B cell (primary cell): ENCODE data around the gene GRIK2. TPM values are rescaled to one million over a fixed set of nuclear protein-coding genes. Genes with fewer than 3 reads are reported as not detected.

Experiments used
- ATAC-seq: fragments of 200-7000 bp; cut with Tn5 transposase; one replicate; pipeline ENCODE4 v1.10.0; 2021; ENCODE audit warnings: low read depth, mild to moderate bottlenecking, moderate number of reproducible peaks, moderate library complexity
- CTCF ChIA-PET: fragments of 350-600 bp; sonication (Branson Sonifier 250); formaldehyde crosslinking; loops from one replicate; lab custom pipeline; 2021; ENCODE audit warnings: antibody characterized with exemption, inconsistent platforms; lab: Charles Lee
- POLR2A ChIA-PET: fragments of 350-600 bp; sonication (Branson Sonifier 250); formaldehyde crosslinking; loops from one replicate; lab custom pipeline; 2021; ENCODE audit warnings: antibody characterized with exemption; lab: Charles Lee
- DNase-seq: peaks from one replicate; pipeline ENCODE4 v3.0.0; 2013
- H2AFZ ChIP-seq: 2 replicates; pipeline ENCODE4 v1.6.1; 2012; ENCODE audit warnings: mild to moderate bottlenecking, low read depth, low read length; ENCODE audit not compliant: insufficient read depth, poor library complexity, severe bottlenecking
- H3K27ac ChIP-seq, 2 donors: 1 replicate in 1 of 2; 2 replicates in 1 of 2; pipeline ENCODE4 v1.5.1; 2012 to 2013; ENCODE audit warnings: low read length in 2 of 2, mild to moderate bottlenecking in 2 of 2, moderate library complexity in 1 of 2
- H3K27me3 ChIP-seq, 4 experiments: fragments of 200-600 bp in 1 of 4; sonication (generic) in 1 of 4; replicated peaks in 1 of 4; 1 replicate in 2 of 4; 2 replicates in 2 of 4; pipeline versions ENCODE4 v1.6.1 to v1.7.0; 2013 to 2016; ENCODE audit warnings: low read length in 3 of 4, mild to moderate bottlenecking in 2 of 4, mixed read lengths in 1 of 4, moderate library complexity in 1 of 4; ENCODE audit not compliant: insufficient read depth in 4 of 4, control insufficient read depth in 3 of 4; ENCODE audit errors: control extremely low read depth in 1 of 4
- H3K36me3 ChIP-seq, 2 experiments: replicated peaks in 1 of 2; 1 replicate in 1 of 2; 2 replicates in 1 of 2; pipeline versions ENCODE4 v1.6.1 to v1.7.1; 2013; ENCODE audit warnings: low read length in 1 of 2; ENCODE audit not compliant: insufficient read depth in 2 of 2, control insufficient read depth in 1 of 2; ENCODE audit errors: control extremely low read depth in 1 of 2, extremely low read depth in 1 of 2
- H3K4me1 ChIP-seq, 2 donors: fragments of 200-600 bp in 1 of 2; sonication (generic) in 1 of 2; 1 replicate in 1 of 2; 2 replicates in 1 of 2; pipeline versions ENCODE4 v1.5.1 to v1.6.1; 2013 to 2017; ENCODE audit warnings: low read length in 2 of 2; ENCODE audit not compliant: control insufficient read depth in 2 of 2, insufficient read depth in 2 of 2
- H3K4me2 ChIP-seq: replicated peaks from 2 replicates; pipeline ENCODE3; 2012; ENCODE audit warnings: mild to moderate bottlenecking, low read depth, low read length; ENCODE audit not compliant: poor library complexity, severe bottlenecking
- H3K4me3 ChIP-seq, 5 experiments: fragments of 200-600 bp in 1 of 5; sonication (generic) in 1 of 5; 1 replicate in 3 of 5; 2 replicates in 2 of 5; pipeline versions ENCODE4 v1.5.1 to v1.7.0; 2011 to 2016; ENCODE audit warnings: low read length in 4 of 5, mild to moderate bottlenecking in 4 of 5, low read depth in 2 of 5, control low read depth in 1 of 5, moderate library complexity in 1 of 5; ENCODE audit not compliant: insufficient read depth in 1 of 5; ENCODE audit errors: control extremely low read depth in 1 of 5, extremely low read depth in 1 of 5
- H3K79me2 ChIP-seq: fragments of 200-600 bp; sonication (generic); one replicate; pipeline ENCODE4 v1.6.0; 2016; ENCODE audit warnings: low read length; ENCODE audit not compliant: control insufficient read depth, insufficient read depth
- H3K9ac ChIP-seq: fragments of 200-600 bp; sonication (generic); 2 replicates; pipeline ENCODE4 v1.6.1; 2017; ENCODE audit warnings: mild to moderate bottlenecking, low read length, moderate library complexity
- H3K9me3 ChIP-seq, 3 donors: one replicate each; pipeline versions ENCODE4 v1.6.1 to v1.7.1; 2013; ENCODE audit warnings: low read length in 2 of 3; ENCODE audit not compliant: control insufficient read depth in 2 of 3, insufficient read depth in 1 of 3; ENCODE audit errors: control extremely low read depth in 1 of 3
- H4K20me1 ChIP-seq: 2 replicates; pipeline ENCODE4 v1.6.0; 2012; ENCODE audit warnings: mild to moderate bottlenecking, low read length; ENCODE audit not compliant: insufficient read depth, control insufficient read depth, poor library complexity, severe bottlenecking
- H3K27ac Mint-ChIP-seq: one replicate; pipeline ENCODE4 v1.8.0; 2021; ENCODE audit warnings: mixed read lengths
- H3K27me3 Mint-ChIP-seq: one replicate; pipeline ENCODE4 v1.8.0; 2021; ENCODE audit warnings: mixed read lengths
- H3K4me1 Mint-ChIP-seq: one replicate; pipeline ENCODE4 v1.8.0; 2021; ENCODE audit warnings: mixed read lengths
- H3K4me3 Mint-ChIP-seq: one replicate; pipeline ENCODE4 v1.8.0; 2021; ENCODE audit warnings: mixed read lengths
- H3K9me3 Mint-ChIP-seq: one replicate; pipeline ENCODE4 v1.8.0; 2022; ENCODE audit warnings: mixed read lengths; ENCODE audit not compliant: insufficient read depth
- CTCF ChIP-seq: fragments of 200-600 bp; IDR thresholded peaks from one replicate; pipeline ENCODE4 v1.8.0; 2022; ENCODE audit warnings: antibody characterized with exemption, mild to moderate bottlenecking
- EZH2 ChIP-seq: IDR thresholded peaks from 2 replicates; pipeline ENCODE4 v1.6.1; 2012; ENCODE audit warnings: borderline replicate concordance, low read depth, mild to moderate bottlenecking, moderate library complexity, low read length; ENCODE audit not compliant: insufficient read depth, poor library complexity, severe bottlenecking
- WGBS: methylation state at CpG from one replicate; pipeline ENCODE4 v1.1.5; 2013; ENCODE audit warnings: missing lambda C conversion rate; ENCODE audit not compliant: insufficient coverage; 5-methylcytosine and 5-hydroxymethylcytosine counted together
- intact Hi-C: fragments of 100-400 bp; cut with micrococcal nuclease; formaldehyde crosslinking; loops from one replicate; pipeline ENCODE4 v1.10.0; 2022
- polyA plus RNA-seq: library from polyadenylated mRNA; depleted of rRNA; stranded (reverse); fragments of >200 nt; gene quantifications from 2 replicates; pipeline ENCODE4 v1.2.3, GENCODE V29; 2012
- total RNA-seq, 2 donors: library from RNA; stranded (reverse); fragments of 120-200 nt in 1 of 2; gene quantifications; 1 replicate in 1 of 2; 2 replicates in 1 of 2; pipeline versions ENCODE4 v1.2.3 to v1.2.4, GENCODE V29; 2013 to 2022

Gene GRIK2
- total and polyA plus RNA-seq, 2 donors (not counting 1 experiment from before 2014, with no cell fraction given) = not detected

- H3K27me3 Mint-ChIP-seq = peaks cover 49% of the 10 kb centered on the region
- no peak overlapping the region for H3K27ac ChIP-seq
- ATAC-seq (no peak), DNase-seq (peak; percentile 6)
- no peak overlapping the region for H3K9ac ChIP-seq
- no peak overlapping the region for H3K4me2 ChIP-seq
- no peaks in the 10 kb centered on the region for H3K9me3 Mint-ChIP-seq
- CTCF ChIA-PET = no interaction called here
- no peak overlapping the region for H3K27ac Mint-ChIP-seq
- H3K4me1 Mint-ChIP-seq = no peaks in the 10 kb centered on the region
- H2AFZ ChIP-seq = no peak overlapping the region
- POLR2A ChIA-PET = no interaction called here
- H3K9me3 ChIP-seq = peaks cover 0 to 29% (median 0%) of the 10 kb centered on the region in 3 donors
- H4K20me1 ChIP-seq = no peaks in the 10 kb centered on the region
- H3K4me1 ChIP-seq = no peaks in the 10 kb centered on the region
- H3K4me3 ChIP-seq = no peak overlapping the region
- peaks cover 0 to 46% (median 29%) of the 10 kb centered on the region in 4 experiments for H3K27me3 ChIP-seq
- intact Hi-C loops = no loop called here
- no peak for TF ChIP-seq EZH2
- no peaks in the 10 kb centered on the region for H3K36me3 ChIP-seq
- H3K4me3 Mint-ChIP-seq = no peak overlapping the region
- WGBS = no CpG with 5 or more reads among the region's 3 CpGs
- H3K79me2 ChIP-seq = no peaks in the 10 kb centered on the region
Measured at GRCh38 chr6:101396548-101397173, 3.2 kb downstream of the GRIK2 start.

GRCh38 chr6:101397199-101397598, 3.7 kb downstream of the GRIK2 start:
- no peak overlapping the region for H3K4me3 Mint-ChIP-seq
- peaks cover 0 to 43% (median 29%) of the 10 kb centered on the region in 4 experiments for H3K27me3 ChIP-seq
- intact Hi-C loops = no loop called here

More at GRCh38 chr6:101397199-101397598, 3.7 kb downstream of the GRIK2 start:
- H3K4me1 ChIP-seq = no peaks in the 10 kb centered on the region
- no peaks in the 10 kb centered on the region for H3K79me2 ChIP-seq
- no peak overlapping the region for H3K27ac ChIP-seq
- DNase-seq (no peak), ATAC-seq (no peak)
- peaks cover 52% of the 10 kb centered on the region for H3K27me3 Mint-ChIP-seq
- no peaks in the 10 kb centered on the region for H4K20me1 ChIP-seq
- H3K4me2 ChIP-seq = no peak overlapping the region
- POLR2A ChIA-PET = no interaction called here
- WGBS = no CpG with 5 or more reads among the region's 4 CpGs
- H3K9me3 ChIP-seq = peaks cover 0 to 29% (median 0%) of the 10 kb centered on the region in 3 donors
- TF ChIP-seq EZH2 = no peak
- TF ChIP-seq CTCF = no peak
- H3K9me3 Mint-ChIP-seq = peaks cover 2% of the 10 kb centered on the region
- H3K36me3 ChIP-seq = no peaks in the 10 kb centered on the region
- no peak overlapping the region for H2AFZ ChIP-seq
- H3K9ac ChIP-seq = no peak overlapping the region
- no peak overlapping the region for H3K4me3 ChIP-seq
- no peak overlapping the region for H3K27ac Mint-ChIP-seq
- CTCF ChIA-PET = no interaction called here
- H3K4me1 Mint-ChIP-seq = no peaks in the 10 kb centered on the region
